Neuronal stem cell (in vitro differentiated cells): Measurements from ENCODE around the gene SSR1.
"Not testable (repeated sequence)": the region's sequence is repeated elsewhere in the genome, so short reads cannot be mapped to it uniquely, and the experiment has no call there.

ENCODE experiments used
- DNase-seq: peaks from one replicate; pipeline ENCODE4 v3.0.0-alpha.2; 2013; ENCODE audit warnings: low spot score
- H2AFZ ChIP-seq: one replicate; pipeline ENCODE4 v1.6.1; 2013; ENCODE audit warnings: mild to moderate bottlenecking, low read length, inconsistent platforms
- H2AK5ac ChIP-seq: 2 replicates; pipeline ENCODE4 v1.6.1; 2013; ENCODE audit warnings: low read depth, mild to moderate bottlenecking, inconsistent platforms, low read length, moderate library complexity, mixed read lengths
- H2BK120ac ChIP-seq: 2 replicates; pipeline ENCODE4 v1.6.1; 2013; ENCODE audit warnings: low read depth, mild to moderate bottlenecking, inconsistent platforms, low read length, moderate library complexity, mixed read lengths
- H2BK12ac ChIP-seq: one replicate; pipeline ENCODE4 v1.6.1; 2013; ENCODE audit warnings: low read length, inconsistent platforms
- H2BK15ac ChIP-seq: 2 replicates; pipeline ENCODE4 v1.6.1; 2013; ENCODE audit warnings: mild to moderate bottlenecking, low read length, inconsistent platforms, mixed read lengths
- H2BK5ac ChIP-seq: one replicate; pipeline ENCODE4 v1.6.1; 2013; ENCODE audit warnings: inconsistent platforms, mild to moderate bottlenecking, low read length, moderate library complexity
- H3K14ac ChIP-seq: one replicate; pipeline ENCODE4 v1.6.1; 2013; ENCODE audit warnings: low read length, inconsistent platforms
- H3K18ac ChIP-seq: 2 replicates; pipeline ENCODE4 v1.6.1; 2013; ENCODE audit warnings: low read length, inconsistent platforms
- H3K23ac ChIP-seq: 2 replicates; pipeline ENCODE4 v1.6.1; 2013; ENCODE audit warnings: low read depth, mild to moderate bottlenecking, mixed read lengths, low read length, inconsistent platforms; ENCODE audit not compliant: poor library complexity
- H3K27ac ChIP-seq: replicated peaks from 3 replicates; pipeline ENCODE4 v1.5.1; 2013; ENCODE audit warnings: low read length, inconsistent platforms
- H3K27me3 ChIP-seq, 3 experiments: 2 replicates each; pipeline ENCODE4 v1.6.1; 2013; ENCODE audit warnings: low read length in 3 of 3, mild to moderate bottlenecking in 2 of 3, inconsistent platforms in 1 of 3, low read depth in 1 of 3, mixed read lengths in 1 of 3, moderate library complexity in 1 of 3; ENCODE audit not compliant: control insufficient read depth in 3 of 3, insufficient read depth in 3 of 3
- H3K36me3 ChIP-seq, 2 donors: replicated peaks in 1 of 2; 2 replicates each; pipeline ENCODE4 v1.6.1; 2013; ENCODE audit warnings: low read length in 2 of 2; ENCODE audit not compliant: control insufficient read depth in 2 of 2, insufficient read depth in 2 of 2
- H3K4ac ChIP-seq: 2 replicates; pipeline ENCODE4 v1.6.1; 2013; ENCODE audit warnings: inconsistent platforms, mild to moderate bottlenecking, low read length, moderate library complexity
- H3K4me1 ChIP-seq, 2 donors: 1 replicate in 1 of 2; 2 replicates in 1 of 2; pipeline ENCODE4 v1.6.1; 2013; ENCODE audit warnings: low read length in 2 of 2, low read depth in 1 of 2; ENCODE audit not compliant: control insufficient read depth in 2 of 2, insufficient read depth in 1 of 2
- H3K4me2 ChIP-seq: one replicate; pipeline ENCODE4 v1.6.1; 2013; ENCODE audit warnings: mild to moderate bottlenecking, low read length, inconsistent platforms; ENCODE audit not compliant: insufficient read depth, poor library complexity, severe bottlenecking
- H3K4me3 ChIP-seq, 2 donors: 2 replicates each; pipeline ENCODE4 v1.5.1; 2013; ENCODE audit warnings: low read length in 2 of 2, mild to moderate bottlenecking in 2 of 2, inconsistent platforms in 1 of 2, moderate library complexity in 1 of 2
- H3K79me1 ChIP-seq: one replicate; pipeline ENCODE4 v1.6.1; 2013; ENCODE audit warnings: low read depth, mild to moderate bottlenecking, inconsistent platforms, low read length, moderate library complexity
- H3K9ac ChIP-seq: one replicate; pipeline ENCODE4 v1.6.1; 2013; ENCODE audit warnings: mild to moderate bottlenecking, low read depth, low read length, inconsistent platforms; ENCODE audit not compliant: poor library complexity
- H3K9me3 ChIP-seq, 2 donors: replicated peaks in 1 of 2; 2 replicates each; pipeline versions ENCODE3 to v1.6.1; 2013; ENCODE audit warnings: low read length in 2 of 2, mild to moderate bottlenecking in 2 of 2, inconsistent platforms in 1 of 2, low read depth in 1 of 2, mixed read lengths in 1 of 2, moderate library complexity in 1 of 2; ENCODE audit not compliant: control insufficient read depth in 2 of 2, insufficient read depth in 1 of 2
- H4K8ac ChIP-seq: one replicate; pipeline ENCODE4 v1.6.1; 2013; ENCODE audit warnings: low read depth, mild to moderate bottlenecking, inconsistent platforms, low read length, moderate library complexity
- H4K91ac ChIP-seq: one replicate; pipeline ENCODE4 v1.6.1; 2013; ENCODE audit warnings: low read length, low read depth, mild to moderate bottlenecking, inconsistent platforms; ENCODE audit not compliant: poor library complexity
- WGBS, 2 donors: extraction: QIAGEN DNeasy Blood & Tissue Kit; methylation state at CpG; one replicate each; pipeline ENCODE4 v1.1.7; 2013; ENCODE audit warnings: missing lambda C conversion rate in 2 of 2, mixed read lengths in 1 of 2; ENCODE audit not compliant: insufficient read length in 2 of 2, insufficient replicate concordance in 1 of 2; ENCODE audit errors: extremely low coverage in 2 of 2; 5-methylcytosine and 5-hydroxymethylcytosine counted together

Gene SSR1

GRCh38 chr6:7325750-7326149, 12.8 kb upstream of the SSR1 start:
- DNase-seq = no peak
- Histone ChIP-seq H2AFZ (no peak overlapping the region), H3K9ac (no peak overlapping the region), H2BK15ac (no peak overlapping the region), H2AK5ac (no peak overlapping the region), H3K4me3 (no peak overlapping the region), H3K9me3 (no peaks in the 10 kb centered on the region), H3K14ac (no peak overlapping the region), H3K27me3 (no peaks in the 10 kb centered on the region), H2BK120ac (no peak overlapping the region), H3K4ac (no peak overlapping the region), H3K4me1 (no peaks in the 10 kb centered on the region), H4K91ac (no peak overlapping the region), H4K8ac (no peak overlapping the region), H3K79me1 (no peaks in the 10 kb centered on the region), H2BK5ac (no peak overlapping the region), H3K18ac (no peak overlapping the region), H3K23ac (no peak overlapping the region), H3K4me2 (no peak overlapping the region), H3K27ac (no peak overlapping the region), H2BK12ac (no peak overlapping the region), H3K36me3 (no peaks in the 10 kb centered on the region)
- WGBS, 2 donors = no CpG with 5 or more reads among the region's 3 CpGs

- Histone ChIP-seq H3K9ac (no peak overlapping the region), H2AK5ac (no peak overlapping the region), H3K79me1 (no peaks in the 10 kb centered on the region), H3K4me1 (no peaks in the 10 kb centered on the region), H2BK15ac (no peak overlapping the region), H3K27me3 (no peaks in the 10 kb centered on the region), H3K14ac (no peak overlapping the region), H2BK5ac (no peak overlapping the region), H3K18ac (no peak overlapping the region), H3K23ac (no peak overlapping the region), H3K27ac (no peak overlapping the region), H3K36me3 (no peaks in the 10 kb centered on the region), H2AFZ (no peak overlapping the region), H4K8ac (no peak overlapping the region), H3K4ac (no peak overlapping the region), H3K4me3 (no peak overlapping the region), H3K4me2 (no peak overlapping the region), H3K9me3 (no peaks in the 10 kb centered on the region), H2BK120ac (no peak overlapping the region), H4K91ac (no peak overlapping the region), H2BK12ac (no peak overlapping the region)
- no peak for DNase-seq
- no CpG with 5 or more reads among the region's 7 CpGs for WGBS, 2 donors
Measured at GRCh38 chr6:7324520-7324919, 11.5 kb upstream of the SSR1 start.

- H3K4me1 ChIP-seq = no peaks in the 10 kb centered on the region
- no peak overlapping the region for H3K18ac ChIP-seq
- DNase-seq = no peak
- no peak overlapping the region for H2AK5ac ChIP-seq
- no peaks in the 10 kb centered on the region for H3K9me3 ChIP-seq
- no peak overlapping the region for H2AFZ ChIP-seq
- H2BK5ac ChIP-seq = no peak overlapping the region
- no peaks in the 10 kb centered on the region for H3K36me3 ChIP-seq
- H3K27me3 ChIP-seq = no peaks in the 10 kb centered on the region
- H3K27ac ChIP-seq = no peak overlapping the region
- no peak overlapping the region for H2BK15ac ChIP-seq
- H3K23ac ChIP-seq = no peak overlapping the region
- no peak overlapping the region for H3K4ac ChIP-seq
- no peak overlapping the region for H3K14ac ChIP-seq
- H3K79me1 ChIP-seq = no peaks in the 10 kb centered on the region
- no peak overlapping the region for H4K91ac ChIP-seq
- no peak overlapping the region for H3K4me3 ChIP-seq
- no peak overlapping the region for H3K4me2 ChIP-seq
- no peak overlapping the region for H2BK120ac ChIP-seq
- H2BK12ac ChIP-seq = no peak overlapping the region
- no peak overlapping the region for H3K9ac ChIP-seq
- no peak overlapping the region for H4K8ac ChIP-seq
Measured at GRCh38 chr6:7323074-7323473, 10.1 kb upstream of the SSR1 start.

DNA sequence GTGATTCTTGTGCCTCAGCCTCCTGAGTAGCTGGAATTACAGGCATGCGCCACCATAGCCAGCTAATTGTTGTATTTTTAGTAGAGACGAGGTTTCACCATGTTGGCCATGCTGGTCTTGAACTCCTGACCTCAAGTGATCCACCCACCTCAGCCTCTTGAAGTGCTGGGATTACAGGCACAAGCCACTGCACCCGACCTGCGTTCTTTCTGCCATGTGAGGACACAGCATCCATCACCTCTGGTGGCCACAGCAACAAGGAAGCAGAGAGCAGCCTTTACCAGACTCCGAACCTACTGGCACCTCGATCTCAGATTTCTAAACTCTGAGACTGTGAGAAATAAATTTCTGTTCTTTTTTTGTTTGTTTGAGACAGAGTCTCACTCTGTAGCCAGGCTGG, 8.9 kb upstream of the SSR1 start:
- H3K18ac ChIP-seq, DNase-seq, H3K4me2 ChIP-seq, H2BK15ac ChIP-seq, H3K9ac ChIP-seq, H3K4ac ChIP-seq, H3K23ac ChIP-seq, H3K14ac ChIP-seq, H2BK5ac ChIP-seq, H3K4me1 ChIP-seq, H2AFZ ChIP-seq, H3K36me3 ChIP-seq, H3K9me3 ChIP-seq, H3K27ac ChIP-seq, H3K4me3 ChIP-seq, H2BK12ac ChIP-seq, H3K27me3 ChIP-seq, H2AK5ac ChIP-seq, H4K8ac ChIP-seq, H4K91ac ChIP-seq, H3K79me1 ChIP-seq, H2BK120ac ChIP-seq: not testable (repeated sequence)
- WGBS, 2 donors = no CpG with 5 or more reads among the region's 6 CpGs
